ENCODE results near the gene ISLR.

- TF ChIP-seq CTCF (conservative IDR thresholded peaks at IDR 0.05; ENCODE audit: low read depth, low read length) (no peak), POLR2A (IDR thresholded peaks at IDR 0.05; ENCODE audit: low read depth, low read length) (no peak), RFX5 (IDR thresholded peaks at IDR 0.05; ENCODE audit: low read depth, low read length) (no peak), RAD21 (IDR thresholded peaks at IDR 0.05; ENCODE audit: low read length) (no peak), MAFK (IDR thresholded peaks at IDR 0.05; ENCODE audit: low read depth, low read length) (no peak), BHLHE40 (IDR thresholded peaks at IDR 0.05; ENCODE audit: low read depth, low read length) (no peak), MXI1 (IDR thresholded peaks at IDR 0.05; ENCODE audit: borderline replicate concordance, low read depth, low read length) (no peak), NFE2L2 (IDR thresholded peaks at IDR 0.05; ENCODE audit: low read depth, low read length) (no peak)
Measured at GRCh38 chr15:74184582-74185091, 11.1 kb downstream of the ISLR start.
